ENCODE data around the gene LRCH3.

The LRCH3 gene

GRCh38 chr3:197749601-197750395 is 41.3 kb upstream of the LRCH3 start, which contains the start of gene FYTTD1 (continued):
- TF ChIP-seq PATZ1 (tag by site-specific recombination; IDR thresholded peaks at IDR 0.05) (no peak), ZNF324 (tag by site-specific recombination; IDR thresholded peaks at IDR 0.05) (no peak), ZFP3 (tag by site-specific recombination; IDR thresholded peaks at IDR 0.05; ENCODE audit: low read depth) (no peak), ZSCAN23 (tag by site-specific recombination; IDR thresholded peaks at IDR 0.05) (no peak), ZNF664 (tag by site-specific recombination; IDR thresholded peaks at IDR 0.05) (no peak), ZNF223 (tag by site-specific recombination; IDR thresholded peaks at IDR 0.05) (no peak), ZBTB49 (tag by site-specific recombination; IDR thresholded peaks at IDR 0.05; ENCODE audit: low read depth) (no peak), ZFP37 (tag by site-specific recombination; IDR thresholded peaks at IDR 0.05) (no peak; the same call in 1 of the 2 replicates), ZNF394 (tag by site-specific recombination; IDR thresholded peaks at IDR 0.05; ENCODE audit: borderline replicate concordance) (peak; percentile 56; the same call in 1 of the 2 replicates), ZNF473 (tag by site-specific recombination; IDR thresholded peaks at IDR 0.05) (no peak), ZNF184 (tag by site-specific recombination; IDR thresholded peaks at IDR 0.05) (no peak), ZNF26 (tag by site-specific recombination; IDR thresholded peaks at IDR 0.05) (no peak), ZNF645 (tag by site-specific recombination; IDR thresholded peaks at IDR 0.05) (no peak), ZNF626 (tag by site-specific recombination; IDR thresholded peaks at IDR 0.05) (no peak), ZNF354C (tag by site-specific recombination; IDR thresholded peaks at IDR 0.05; ENCODE audit: borderline replicate concordance, low read depth) (no peak), GLI2 (tag by site-specific recombination; IDR thresholded peaks at IDR 0.05; ENCODE audit: borderline replicate concordance, low read depth) (no peak), ZEB2 (tag by site-specific recombination; IDR thresholded peaks at IDR 0.05) (no peak; the same call in none of the 2 replicates), ZNF639 (tag by site-specific recombination; IDR thresholded peaks at IDR 0.05) (no peak), ZNF670 (tag by site-specific recombination; IDR thresholded peaks at IDR 0.05; ENCODE audit: low read depth) (no peak), ZSCAN16 (tag by site-specific recombination; IDR thresholded peaks at IDR 0.05) (no peak), ZNF837 (tag by site-specific recombination; IDR thresholded peaks at IDR 0.05) (no peak), ZBTB20 (tag by site-specific recombination; IDR thresholded peaks at IDR 0.05) (peak; percentile 68), ZNF211 (tag by site-specific recombination; IDR thresholded peaks at IDR 0.05; ENCODE audit: low read depth) (no peak), ZNF37A (tag by site-specific recombination; IDR thresholded peaks at IDR 0.05) (no peak), ZNF175 (tag by site-specific recombination; IDR thresholded peaks at IDR 0.05) (no peak), ZFHX2 (tag by site-specific recombination; conservative IDR thresholded peaks at IDR 0.05) (peak; percentile 97), REST (tag by site-specific recombination; IDR thresholded peaks at IDR 0.05) (no peak), ZNF292 (tag by site-specific recombination; IDR thresholded peaks at IDR 0.05; ENCODE audit: borderline replicate concordance, low read depth) (no peak)

Measured in HEK293 (cell line).